A549 treated with AZD2906 at 1 μM for 4 hours (cell line): ENCODE results near the gene CORO1C. TPM values are rescaled to one million over a fixed set of nuclear protein-coding genes. Genes with fewer than 3 reads are reported as not detected.

Source experiments
- total RNA-seq: library from RNA; stranded (reverse); fragments of 200-300 nt; extraction: Qiagen RNA extraction; gene quantifications from 5 replicates; pipeline ENCODE4 v1.2.3, GENCODE V29; 2022

CORO1C gene
- total RNA-seq, result 157 to 174 TPM (median 173 TPM) in 5 replicates

GRCh38 chr12:108731105-108731865, at the start of gene CORO1C:
TSS of gene CORO1C (minus strand) at chr12:108731518. CDS start at chr12:108701318, 30,200 bp downstream.

DNA sequence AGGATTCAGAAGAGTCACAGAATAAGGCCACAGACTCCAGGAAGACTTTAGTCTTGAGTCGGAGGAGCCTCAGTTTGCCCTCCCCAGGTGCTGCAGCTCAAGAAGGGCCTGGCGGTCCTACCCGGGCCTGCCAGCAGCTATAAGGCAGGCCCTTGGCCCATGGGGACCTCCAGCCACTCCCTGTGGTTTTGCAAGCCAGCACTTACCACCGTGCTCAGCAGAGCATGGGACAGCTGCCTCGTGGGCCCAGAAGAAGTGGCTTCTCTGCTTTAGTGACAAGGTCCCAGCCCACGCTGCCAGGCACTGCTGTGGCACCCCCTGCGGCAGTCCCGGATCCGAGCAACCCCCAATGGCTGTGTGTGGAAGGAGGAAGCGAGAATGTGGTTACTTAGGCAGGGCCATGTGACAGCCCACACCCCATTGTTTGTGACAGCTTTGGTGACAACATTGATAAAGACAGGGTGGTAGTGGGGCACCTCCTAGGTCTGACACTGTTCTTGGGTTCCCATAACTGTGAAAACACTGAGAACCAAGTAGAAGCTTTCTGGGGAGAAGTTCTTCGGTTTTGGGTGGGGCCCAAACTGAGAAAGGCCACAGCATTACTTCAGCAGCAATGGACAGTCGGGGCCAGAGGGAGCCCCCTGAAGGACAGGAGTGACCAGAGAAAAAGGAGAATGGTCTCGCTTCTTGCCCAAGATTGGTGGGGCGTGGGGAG, 97.6 kb downstream of the CORO1C start, which contains the start of gene SELPLG:
SELPLG (minus strand) TSS at position 361 of the 715 bp plus-strand sequence. CDS start 9,587 bp downstream, outside the sequence.

GRCh38 chr12:108597559-108598471, 133.5 kb downstream of the CORO1C start, which contains the start of gene TMEM119:
TSS of gene TMEM119 (minus strand) at chr12:108598084. CDS start at chr12:108592383, 5,701 bp downstream.

Other genes with a start within 250 kb of the CORO1C start
- gene FICD, start 216.2 kb downstream of the CORO1C start, total RNA-seq, result 2.8 to 3.1 TPM (median 3.1 TPM) in 5 replicates
- gene SART3, start 170.3 kb downstream of the CORO1C start, total RNA-seq, result 35.2 to 49.5 TPM (median 38.8 TPM) in 5 replicates
- 86.6 to 99.7 TPM (median 93.1 TPM) in 5 replicates for gene ISCU, start 168.9 kb downstream of the CORO1C start, total RNA-seq
- 0.03 to 0.21 TPM (median 0.09 TPM) in 3 of 5 replicates, not detected in the others for gene TMEM119, start 133.4 kb downstream of the CORO1C start, total RNA-seq
- gene SELPLG, start 97.6 kb downstream of the CORO1C start, total RNA-seq, result 0.79 to 1.1 TPM (median 0.94 TPM) in 5 replicates
- 15.8 to 22.3 TPM (median 19.6 TPM) in 5 replicates for gene SSH1, start 126.1 kb upstream of the CORO1C start, total RNA-seq
- gene DAO, start 148.6 kb upstream of the CORO1C start, total RNA-seq, result not detected in 5 replicates